GM21723 (cell line): ENCODE measurements around the gene ATXN7L1.

ENCODE experiments used
- ATAC-seq: cut with Tn5 transposase; IDR thresholded peaks from one replicate; pipeline ENCODE4 v1.9.1; 2021; ENCODE audit warnings: mild to moderate bottlenecking, moderate library complexity; ENCODE audit not compliant: unreplicated experiment

ATXN7L1 gene

GRCh38 chr7:105876091-105876963, at the start of gene ATXN7L1:
Gene ATXN7L1, minus strand, starts transcription at chr7:105876599. Its CDS starts 41 bp downstream, at chr7:105876558.
- ATAC-seq, result peak; percentile 93

GRCh38 chr7:105926131-105926530, 49.7 kb upstream of the ATXN7L1 start:
- no peak for ATAC-seq

DNA sequence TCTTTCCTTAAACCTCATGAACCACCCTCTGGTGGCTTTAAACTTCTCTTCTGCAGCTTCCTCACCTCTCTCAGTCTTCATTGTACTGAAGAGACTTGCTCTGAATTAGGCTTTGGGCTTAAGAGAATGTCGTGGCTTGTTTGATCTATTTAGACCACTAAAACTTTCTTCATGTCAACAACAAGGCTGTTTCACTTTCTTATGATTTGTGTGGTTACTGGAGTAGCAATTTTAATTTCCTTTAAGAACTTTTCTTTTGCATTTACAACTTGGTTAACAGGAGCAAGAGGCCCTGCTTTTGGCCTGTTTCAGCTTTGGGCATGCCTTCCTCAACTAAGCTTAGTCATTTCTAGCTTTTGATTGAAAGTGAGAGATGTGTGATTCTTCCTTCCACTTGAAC, 48.5 kb upstream of the ATXN7L1 start:
- ATAC-seq, result no peak

DNA sequence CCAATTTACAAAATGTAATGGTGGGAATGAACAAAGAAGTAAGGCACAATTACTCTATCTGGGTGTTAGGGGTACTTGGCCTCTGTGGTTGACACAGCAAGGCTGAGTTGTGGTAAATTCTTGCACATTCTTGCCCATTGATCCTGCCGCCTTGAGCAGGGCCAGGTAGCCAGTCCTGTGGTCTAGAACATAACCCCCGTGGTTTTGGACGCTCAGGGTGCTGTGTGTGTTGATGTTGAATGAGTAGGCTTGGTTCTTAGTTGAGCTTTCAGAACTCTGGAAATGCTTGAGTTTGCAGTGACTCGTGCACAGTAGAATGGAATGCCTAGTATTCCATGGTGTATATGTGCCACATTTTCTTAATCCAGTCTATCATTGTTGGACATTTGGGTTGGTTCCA, 44.4 kb upstream of the ATXN7L1 start:
- no peak for ATAC-seq

GRCh38 chr7:105917659-105918058, 41.3 kb upstream of the ATXN7L1 start:
- no peak for ATAC-seq

GRCh38 chr7:105916603-105917002, 40.2 kb upstream of the ATXN7L1 start:
- ATAC-seq, result no peak

- ATAC-seq, result no peak
Measured at GRCh38 chr7:105913947-105914346, 37.5 kb upstream of the ATXN7L1 start.

- no peak for ATAC-seq
Measured at GRCh38 chr7:105911961-105912575, 35.7 kb upstream of the ATXN7L1 start.

GRCh38 chr7:105910172-105910571, 33.8 kb upstream of the ATXN7L1 start:
- no peak for ATAC-seq

DNA sequence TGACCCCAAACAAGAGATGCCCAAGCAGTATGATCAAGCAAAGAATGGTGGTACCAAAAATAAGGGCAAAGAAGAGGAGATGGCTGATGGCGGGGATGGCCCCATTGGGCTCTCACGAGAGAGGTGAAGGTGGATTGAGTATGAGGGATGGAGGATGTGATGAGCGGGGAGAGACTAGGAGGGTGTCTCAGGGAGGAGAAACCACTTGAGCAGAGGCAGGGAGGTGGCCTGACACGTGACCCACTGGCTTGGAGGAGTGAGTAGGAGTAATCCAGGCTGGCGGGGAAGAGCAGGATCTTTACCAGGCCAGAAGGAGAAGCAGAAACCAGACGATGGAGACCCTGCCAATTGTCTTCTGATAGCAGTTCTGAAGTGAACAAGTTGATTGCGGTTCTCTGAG, 33.3 kb upstream of the ATXN7L1 start:
- ATAC-seq, result no peak

DNA sequence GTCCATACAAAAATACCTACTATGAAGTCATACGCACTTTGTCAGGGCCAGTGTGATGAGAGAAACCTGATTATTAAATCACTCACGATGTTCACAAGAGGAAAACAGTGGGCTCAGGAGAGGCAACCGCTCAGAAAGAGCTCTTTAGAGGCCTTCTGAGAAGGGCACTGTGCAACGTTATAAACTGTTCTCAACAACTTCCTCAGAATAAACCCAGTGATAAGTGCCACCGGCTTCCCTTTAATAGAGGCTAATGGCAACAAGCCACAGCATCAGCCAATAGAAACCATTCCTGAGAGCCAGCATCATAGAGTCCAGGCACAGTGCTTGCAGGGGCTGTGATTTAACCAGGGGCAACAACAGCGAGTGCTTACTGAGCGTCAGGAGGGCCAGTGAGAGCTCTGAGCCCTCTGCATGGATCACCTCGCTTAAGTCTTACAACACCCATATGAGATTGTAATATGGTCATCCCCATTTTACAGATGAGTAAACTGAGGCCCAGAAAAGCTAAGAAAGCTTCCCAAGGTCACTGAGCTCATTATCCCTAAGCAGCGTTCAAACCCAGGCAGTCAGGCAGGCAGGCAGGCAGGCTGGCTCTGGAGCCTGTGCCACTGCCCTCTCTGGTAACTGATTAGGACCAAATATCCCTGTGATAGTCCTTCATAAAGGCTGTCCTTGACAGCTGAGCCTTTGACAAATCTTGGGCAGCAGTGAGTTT, 30.9 kb upstream of the ATXN7L1 start:
- ATAC-seq, result no peak

DNA sequence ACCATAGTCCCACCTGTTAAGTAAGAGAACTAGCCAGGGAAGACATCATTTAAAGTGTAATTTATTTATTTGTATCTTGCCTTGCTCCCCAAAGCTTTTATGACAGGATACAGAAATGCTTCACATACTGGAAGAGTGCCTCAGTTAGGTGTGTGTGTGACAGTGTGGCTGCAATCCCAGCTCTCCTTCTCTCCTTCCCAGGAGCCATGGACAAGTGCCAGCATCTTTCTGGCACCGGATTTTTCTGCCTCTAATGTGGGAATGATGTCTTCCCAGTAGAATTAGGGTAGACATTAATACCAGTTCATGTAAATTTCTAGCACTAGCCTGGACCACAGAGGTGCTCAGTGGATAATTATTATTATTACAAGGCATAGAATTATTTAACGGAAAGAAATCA, 30.3 kb upstream of the ATXN7L1 start:
- ATAC-seq, result no peak

GRCh38 chr7:105905910-105906568, 29.6 kb upstream of the ATXN7L1 start:
- ATAC-seq, result no peak

GRCh38 chr7:105905209-105905909, 29.0 kb upstream of the ATXN7L1 start:
- ATAC-seq, result no peak

GRCh38 chr7:105904064-105904463, 27.7 kb upstream of the ATXN7L1 start:
- ATAC-seq, result no peak

GRCh38 chr7:105902325-105902911, 26.0 kb upstream of the ATXN7L1 start:
- no peak for ATAC-seq

DNA sequence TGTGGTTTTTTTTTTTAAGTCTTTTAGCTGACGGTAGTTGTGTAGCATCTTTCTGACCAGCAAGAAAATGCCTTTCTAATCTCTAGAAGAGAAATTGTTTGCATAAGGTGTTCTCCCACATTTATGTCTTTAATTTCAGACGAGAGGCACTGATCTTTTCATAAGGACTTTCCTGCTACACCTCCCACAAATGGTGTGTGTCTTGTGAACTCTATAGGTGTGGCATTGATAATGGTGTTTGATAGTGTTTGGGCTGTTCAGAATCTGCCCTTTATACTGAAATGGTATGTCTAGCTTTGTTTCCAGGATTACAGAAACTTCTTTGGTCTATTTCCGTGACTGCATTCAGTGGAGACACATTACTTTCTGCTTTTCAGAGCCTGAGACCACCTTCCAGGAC, 21.6 kb upstream of the ATXN7L1 start:
- no peak for ATAC-seq

DNA sequence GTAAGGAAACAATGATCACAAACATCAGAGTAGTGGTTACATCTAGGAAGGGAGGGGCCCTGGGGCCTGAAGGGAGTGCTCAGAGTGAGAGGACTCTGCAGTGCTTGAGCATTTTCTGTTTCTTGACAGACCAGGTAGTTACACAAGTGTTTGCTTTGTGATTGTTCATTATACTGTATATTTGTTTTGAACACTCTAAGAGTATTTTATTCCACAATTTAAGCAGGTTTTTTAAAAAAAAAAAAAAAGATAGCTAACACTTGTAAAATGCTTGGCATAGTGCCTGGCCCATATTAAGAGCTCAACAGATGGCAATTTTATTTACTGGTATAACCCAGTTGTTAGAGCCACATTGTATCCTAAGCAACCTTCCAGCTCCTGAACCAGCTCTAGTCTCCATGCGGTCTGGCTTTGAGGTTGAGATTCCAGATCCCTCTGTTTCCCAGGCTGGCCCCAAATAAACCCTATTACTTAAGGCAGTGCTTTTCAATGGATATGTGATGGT, 20.1 kb upstream of the ATXN7L1 start:
- no peak for ATAC-seq

DNA sequence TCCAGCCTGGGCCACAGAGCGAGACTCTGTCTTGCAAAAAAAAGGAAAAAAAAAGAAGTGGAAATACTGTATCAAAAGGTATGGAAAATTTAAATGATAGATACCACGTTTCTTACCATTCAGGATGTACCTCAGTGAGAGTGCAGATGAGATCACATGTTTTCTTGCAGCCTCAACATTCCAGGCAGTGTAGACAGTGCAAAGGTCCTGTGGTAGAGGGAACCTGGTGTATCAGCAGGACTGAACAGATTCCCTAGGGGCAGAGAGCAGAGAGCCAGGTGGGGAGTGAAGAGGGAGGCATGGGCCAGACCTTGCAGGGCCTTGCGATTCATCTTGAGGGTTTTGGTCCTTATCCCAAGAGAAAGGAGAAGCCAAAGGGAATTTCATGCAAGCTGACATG, 17.7 kb upstream of the ATXN7L1 start:
- no peak for ATAC-seq

- ATAC-seq, result no peak
Measured at GRCh38 chr7:105892387-105892786, 16.0 kb upstream of the ATXN7L1 start.
